HL-60/S4 treated with retinoic acid at 250 ng/mL for 4 days and 3 days (cell line): ENCODE measurements around the gene MYO3B.

ENCODE experiments used
- in situ Hi-C: fragments of 300-500 bp; cut with MboI; formaldehyde crosslinking; loops from 2 replicates; pipeline ENCODE4 v1.7.0; 2022; ENCODE audit warnings: low sequenced_read_pairs

The MYO3B gene

DNA sequence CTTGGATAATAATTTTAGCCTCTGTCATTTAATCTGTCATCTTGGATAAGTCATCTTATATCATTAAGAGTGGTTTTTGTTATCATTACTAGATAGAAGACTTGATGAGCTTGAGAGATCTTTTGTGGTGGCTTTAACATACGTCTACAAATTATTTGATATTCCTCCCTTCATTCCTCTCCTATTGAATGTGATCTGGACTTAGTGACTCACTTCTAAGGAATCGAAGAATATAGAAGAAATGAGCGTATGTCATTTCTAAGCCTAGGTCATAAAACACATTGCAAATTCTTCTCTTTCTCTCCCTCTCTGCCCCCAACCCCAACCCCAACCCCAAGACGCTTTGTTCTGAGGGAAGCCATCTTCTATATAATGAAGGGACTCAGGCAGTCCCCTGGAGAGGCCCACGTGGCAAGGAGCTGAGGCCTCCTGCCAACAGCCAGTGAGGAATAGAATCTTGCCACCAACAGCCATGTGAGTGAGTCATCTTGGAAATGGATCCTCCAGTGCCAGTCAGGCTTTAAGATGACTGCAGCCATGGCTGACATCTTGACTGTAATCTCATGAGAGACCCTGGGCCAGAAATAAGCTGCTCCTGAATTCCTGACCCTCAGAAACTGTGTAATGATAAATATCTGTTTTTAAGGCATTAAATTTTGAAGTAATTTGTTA is 315.6 kb downstream of the MYO3B start:
- in situ Hi-C loops, result no loop called here

DNA sequence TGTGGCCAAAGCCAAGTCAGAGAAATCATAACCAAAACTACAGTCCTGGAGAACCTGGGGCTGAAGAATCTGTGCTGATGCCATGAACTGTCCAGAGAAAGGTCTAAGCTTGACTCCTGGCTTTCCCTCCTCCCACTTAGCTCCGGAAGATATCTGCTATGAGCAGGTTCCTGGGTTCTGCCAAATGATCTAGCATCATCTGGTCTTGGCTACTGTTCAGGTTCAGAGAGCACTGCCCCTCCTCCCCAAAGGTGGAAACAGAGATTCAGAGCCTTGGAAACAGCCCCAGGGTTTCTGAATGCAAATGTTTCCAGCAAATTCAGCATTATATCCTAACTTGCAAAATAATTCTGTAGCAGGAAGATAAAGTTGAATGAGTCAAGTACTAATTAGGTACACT is 317.9 kb downstream of the MYO3B start:
- in situ Hi-C loops, result no loop called here

DNA sequence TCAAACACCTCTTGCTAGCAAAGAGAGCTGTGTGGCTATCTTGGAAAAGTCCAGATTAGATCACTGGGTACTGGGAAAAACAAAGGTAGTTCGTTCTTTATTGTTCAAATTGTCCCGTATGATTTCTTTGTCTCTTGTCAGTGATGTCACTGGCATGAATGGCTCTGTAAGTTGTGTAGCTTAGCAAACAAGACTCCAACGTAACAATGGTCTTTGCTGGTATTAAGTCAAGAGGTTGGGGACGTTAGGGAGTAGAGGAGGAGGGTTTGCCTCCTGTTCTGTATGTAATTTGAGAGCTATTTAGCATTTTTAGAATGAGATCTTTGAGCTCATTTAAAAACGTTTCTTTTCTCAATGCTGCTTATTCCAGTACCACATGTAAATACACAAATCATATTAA is 320.7 kb downstream of the MYO3B start:
- in situ Hi-C loops, result no loop called here

DNA sequence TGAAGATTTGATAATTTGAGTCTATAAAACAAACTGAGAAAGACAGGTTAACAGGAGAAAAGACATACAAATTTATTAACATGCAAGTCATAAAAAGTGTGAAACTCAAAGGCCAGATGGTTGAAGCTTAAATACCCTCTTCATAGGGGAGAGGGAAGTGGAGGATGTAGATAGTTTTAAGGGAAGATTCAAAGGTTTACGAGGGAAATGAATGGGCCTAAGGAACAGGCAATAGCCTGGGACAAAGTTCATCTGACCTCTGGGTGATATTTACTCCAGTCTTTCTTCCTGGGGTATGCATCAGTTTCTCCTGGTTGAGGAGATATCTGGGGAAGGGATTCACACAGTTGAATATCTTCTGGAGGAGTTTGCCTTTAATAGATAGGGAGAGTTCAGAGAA is 322.2 kb downstream of the MYO3B start:
- in situ Hi-C loops, result no loop called here

DNA sequence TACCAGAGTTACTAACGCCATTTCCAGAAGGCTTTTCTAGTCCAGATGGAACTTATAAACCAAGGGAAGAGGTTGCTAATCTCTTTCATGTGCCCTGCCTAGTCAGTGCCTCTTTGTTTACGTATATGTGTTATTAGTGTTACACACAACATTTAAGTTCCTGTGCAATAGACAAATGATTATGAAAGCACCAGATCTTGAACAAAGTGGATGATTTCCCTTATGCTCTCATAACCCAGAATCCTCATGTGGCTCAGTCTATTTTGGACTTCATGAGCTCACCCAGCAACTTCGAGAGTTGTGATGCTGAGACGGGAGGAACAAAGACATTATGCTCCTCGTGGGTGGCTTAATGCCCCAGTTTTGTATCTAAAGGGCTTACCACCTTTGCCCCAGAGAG is 322.8 kb downstream of the MYO3B start:
- in situ Hi-C loops, result no loop called here

DNA sequence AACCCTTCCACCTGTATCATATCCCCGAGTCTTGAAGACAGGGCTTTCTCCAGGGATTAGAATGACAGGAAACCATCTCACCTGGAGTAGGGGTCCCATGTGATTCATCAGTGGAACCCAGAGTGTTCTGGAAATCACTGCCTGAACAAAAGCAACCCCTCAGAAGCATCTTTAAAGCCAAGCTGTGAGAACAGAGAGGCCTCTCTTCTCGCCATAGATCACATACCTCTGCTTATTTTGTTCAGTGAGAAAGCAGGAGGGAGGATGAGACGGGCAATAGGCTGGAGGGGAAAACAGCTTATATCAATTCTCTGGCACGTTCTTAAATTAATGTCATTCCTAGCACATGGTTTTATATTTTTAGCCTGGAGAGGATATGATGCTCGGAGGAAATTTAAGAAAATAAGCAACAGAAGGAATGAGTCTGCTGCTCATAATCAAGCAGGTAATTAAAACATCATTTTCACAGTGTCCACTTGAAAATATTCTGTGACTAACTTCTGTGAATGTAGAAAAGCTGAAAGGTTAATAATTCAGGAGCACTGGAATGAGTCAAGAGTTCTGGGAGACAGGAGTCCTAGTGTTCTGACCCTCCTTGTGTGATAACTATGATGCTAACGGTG is 323.6 kb downstream of the MYO3B start:
- in situ Hi-C loops, result no loop called here

DNA sequence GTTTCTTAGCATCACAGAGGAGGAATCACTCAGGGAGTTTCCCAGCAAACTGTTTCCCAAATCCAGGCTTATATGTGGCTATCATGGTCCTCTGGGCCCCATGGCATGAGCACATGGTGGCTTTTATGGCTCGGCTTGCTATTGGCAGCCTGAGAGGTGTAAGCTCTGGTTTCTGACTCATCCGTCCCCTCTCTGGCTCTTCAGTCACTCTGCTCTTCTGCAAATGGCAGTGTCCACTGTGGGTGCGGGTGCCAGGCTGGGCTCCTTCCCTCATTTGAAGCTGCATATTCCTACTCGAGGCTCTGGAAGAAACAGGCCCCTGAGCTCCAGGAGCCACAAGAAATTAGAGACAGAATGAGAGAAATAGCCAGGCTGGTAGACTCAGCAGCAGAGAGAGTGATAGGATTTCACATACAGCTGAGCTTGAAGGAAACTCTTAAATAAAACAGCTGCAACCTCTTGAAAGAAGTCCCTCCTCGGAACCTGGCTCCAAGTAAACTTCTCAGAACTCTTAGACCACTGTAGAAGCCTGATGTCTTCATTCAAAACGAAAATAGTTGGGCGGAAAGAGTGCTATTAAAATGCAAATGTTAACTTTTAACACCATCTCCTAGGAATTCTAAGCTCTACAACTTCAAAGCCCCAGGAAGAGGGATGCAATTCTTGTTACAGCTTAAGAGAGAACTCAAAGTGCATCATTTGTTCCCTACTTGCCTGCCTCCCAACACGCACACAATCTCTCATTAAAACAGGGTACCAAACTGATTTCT is 324.6 kb downstream of the MYO3B start:
- in situ Hi-C loops, result no loop called here

DNA sequence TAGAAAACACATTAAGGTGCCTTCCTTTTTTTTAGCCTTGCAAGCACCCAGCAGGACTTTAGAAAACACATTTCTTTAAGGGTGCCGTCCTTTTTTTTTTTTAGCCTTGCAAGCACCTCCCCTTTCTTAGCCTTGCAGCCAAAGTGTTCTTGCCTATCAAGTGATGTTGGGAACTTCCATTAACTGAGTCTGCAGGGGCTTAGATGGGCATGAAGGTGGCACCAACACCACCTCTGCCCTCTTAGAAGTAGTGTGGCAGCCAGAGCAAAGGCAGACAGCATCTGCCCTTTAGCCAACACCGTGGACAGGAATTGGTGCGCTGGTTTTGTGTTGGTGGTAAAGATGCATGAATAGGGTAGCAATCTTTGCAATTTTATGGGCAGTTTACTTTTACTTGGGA is 325.6 kb downstream of the MYO3B start:
- in situ Hi-C loops, result no loop called here

DNA sequence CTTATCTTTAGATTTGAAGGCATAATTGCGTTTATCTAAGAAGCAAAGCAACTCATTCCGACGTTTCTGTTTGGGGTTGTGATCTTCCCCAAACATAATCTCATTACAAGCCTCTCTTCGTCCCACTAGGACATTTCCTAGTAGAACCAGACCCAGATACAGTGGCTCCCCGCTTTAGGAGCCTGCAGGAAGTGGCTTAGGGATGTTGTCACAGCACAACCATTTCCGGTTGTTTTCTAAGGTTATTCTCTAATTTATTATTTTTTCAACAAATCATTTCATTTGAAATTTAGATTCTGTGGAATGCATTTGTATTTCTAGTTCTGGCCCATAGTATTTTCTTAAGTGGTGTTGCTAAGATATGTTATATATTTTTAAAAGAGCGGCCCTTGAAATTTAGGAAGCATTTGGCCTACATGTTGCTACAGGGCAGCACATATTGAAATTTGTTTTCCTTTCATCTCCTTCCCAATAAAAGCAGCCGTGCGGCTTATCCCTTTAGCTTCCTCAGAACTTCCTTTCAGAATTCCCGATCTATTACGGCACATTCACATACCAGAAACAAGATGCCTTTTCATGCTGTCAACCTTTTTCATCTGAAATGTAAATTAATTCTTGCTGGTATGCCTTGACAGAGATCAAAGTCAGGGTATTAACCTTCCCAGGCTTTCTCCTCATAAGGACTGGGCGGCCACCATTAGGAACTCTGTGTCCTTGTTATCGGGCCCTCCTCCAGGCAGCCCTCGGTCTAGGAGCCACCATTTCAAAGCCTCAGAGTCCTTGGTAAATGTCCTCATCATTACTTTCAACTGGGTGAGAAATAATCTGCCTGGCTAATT is 326.2 kb downstream of the MYO3B start:
- in situ Hi-C loops, result no loop called here

DNA sequence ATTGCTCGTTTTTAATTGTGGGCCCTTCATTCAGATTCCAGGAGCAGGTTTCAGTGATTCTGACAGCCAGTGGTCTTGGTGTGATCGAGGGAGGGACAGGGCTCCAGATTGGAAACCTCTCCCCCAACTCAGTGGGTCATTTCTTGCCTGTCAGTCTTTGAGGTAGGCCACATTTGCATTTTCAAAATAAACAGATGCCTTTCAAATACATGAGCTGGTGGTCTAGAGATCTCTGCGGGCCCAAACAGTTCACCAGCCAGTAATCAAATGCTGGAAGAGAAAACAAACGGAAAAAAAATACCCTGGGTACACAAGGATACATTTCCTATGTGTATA is 326.8 kb downstream of the MYO3B start:
- in situ Hi-C loops, result no loop called here

DNA sequence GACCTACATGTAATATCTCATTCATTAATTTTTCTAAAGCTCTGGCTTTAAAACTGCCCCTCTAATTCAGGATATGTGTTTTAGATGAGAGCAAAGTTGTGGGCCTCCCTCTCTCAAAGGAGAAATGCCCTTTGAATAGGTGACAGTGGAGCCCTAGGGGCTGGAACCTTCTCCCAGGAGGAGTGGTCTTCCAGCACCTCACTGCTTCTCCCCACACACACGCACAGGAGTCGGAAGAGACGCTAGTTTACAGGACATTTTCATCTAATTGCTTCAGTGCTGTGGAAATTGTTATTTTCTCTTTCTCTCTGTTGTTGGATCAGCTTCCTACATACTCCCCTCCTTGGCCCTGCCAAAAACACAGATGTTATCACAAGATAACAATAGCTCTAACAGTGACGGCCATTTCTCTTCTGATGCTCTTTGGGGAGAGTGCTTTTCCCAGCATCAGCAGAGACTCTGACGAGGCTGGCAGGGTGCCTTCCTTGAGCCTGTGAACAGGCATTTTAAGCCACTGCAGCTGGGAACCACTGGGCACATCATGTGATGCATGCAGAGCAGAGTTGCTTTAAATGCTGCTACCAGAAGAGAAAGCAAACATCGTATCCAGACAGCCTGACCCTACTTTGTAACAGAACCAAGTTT is 327.8 kb downstream of the MYO3B start:
- in situ Hi-C loops, result no loop called here

DNA sequence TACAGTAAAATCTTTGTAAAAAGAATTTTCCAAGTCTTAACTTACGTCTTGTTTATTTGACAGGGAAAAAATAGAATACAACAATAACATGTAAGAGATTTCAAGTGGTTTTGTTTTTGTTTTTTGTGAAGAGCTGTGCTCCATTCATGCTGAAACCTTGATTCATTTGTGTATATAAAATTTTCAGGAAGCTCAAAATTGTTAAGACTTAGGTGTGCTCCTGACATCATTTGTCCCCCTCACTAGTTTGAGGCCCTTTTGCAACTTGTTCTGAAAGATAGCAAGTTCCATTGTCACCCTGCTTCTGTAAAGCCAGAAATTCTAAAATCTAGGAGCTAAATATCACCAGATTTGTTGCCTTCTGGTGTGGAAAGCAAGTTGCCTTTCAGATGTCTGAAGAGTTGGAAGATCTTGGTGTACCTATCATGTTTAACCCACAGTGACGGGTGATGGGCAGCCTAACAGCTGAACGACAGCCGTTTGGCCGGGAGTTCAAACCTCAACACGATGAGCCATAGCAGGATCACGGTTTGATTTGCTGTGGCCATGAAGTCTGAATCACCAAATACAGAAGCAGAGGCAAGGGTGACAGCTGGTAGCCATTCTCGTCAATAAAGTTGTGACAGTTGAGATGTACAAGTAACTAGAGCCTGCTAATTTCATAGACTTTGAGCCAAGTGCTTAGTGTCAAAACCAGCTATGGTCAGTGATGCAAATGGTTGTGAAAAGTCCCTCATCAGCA is 331.7 kb downstream of the MYO3B start:
- in situ Hi-C loops, result no loop called here

DNA sequence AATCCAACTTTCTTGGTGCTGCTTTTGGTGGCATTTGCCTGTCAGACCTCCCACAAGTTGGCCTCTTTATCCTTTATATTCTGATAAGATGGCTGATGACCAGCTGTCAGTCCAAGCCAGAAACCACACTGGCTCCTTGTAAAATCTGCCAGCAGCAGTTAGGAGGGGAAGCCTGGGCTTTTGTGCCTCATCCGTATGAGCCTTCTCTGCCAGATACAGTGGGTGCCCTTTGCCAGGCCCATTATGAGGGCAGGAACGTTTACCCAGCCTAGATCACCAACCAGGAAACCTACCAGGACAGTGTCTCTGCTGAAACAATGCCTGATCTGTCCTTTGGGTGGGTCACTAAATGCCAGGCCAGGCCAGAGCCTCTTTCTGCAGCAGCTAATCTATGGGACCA is 334.3 kb downstream of the MYO3B start:
- in situ Hi-C loops, result no loop called here

DNA sequence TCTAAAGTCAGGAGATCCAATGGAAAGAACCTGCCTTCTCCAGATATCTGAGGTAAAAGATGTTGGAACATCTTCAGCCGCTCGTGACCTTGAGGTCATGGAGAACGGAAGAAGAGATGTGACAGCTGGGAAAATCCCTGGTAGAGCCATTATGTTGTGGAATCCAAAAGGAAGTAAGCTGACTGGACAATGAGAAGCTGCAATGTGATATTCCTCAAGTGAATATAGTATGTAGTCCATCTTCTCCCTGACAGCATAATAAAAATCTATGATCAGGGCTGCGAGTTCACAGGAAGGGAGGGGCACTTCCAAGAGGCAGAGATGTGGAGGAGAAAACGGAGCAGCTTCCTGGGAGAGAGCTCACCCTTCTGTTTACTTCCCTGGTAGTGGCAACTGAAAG is 336.2 kb downstream of the MYO3B start:
- in situ Hi-C loops, result no loop called here

DNA sequence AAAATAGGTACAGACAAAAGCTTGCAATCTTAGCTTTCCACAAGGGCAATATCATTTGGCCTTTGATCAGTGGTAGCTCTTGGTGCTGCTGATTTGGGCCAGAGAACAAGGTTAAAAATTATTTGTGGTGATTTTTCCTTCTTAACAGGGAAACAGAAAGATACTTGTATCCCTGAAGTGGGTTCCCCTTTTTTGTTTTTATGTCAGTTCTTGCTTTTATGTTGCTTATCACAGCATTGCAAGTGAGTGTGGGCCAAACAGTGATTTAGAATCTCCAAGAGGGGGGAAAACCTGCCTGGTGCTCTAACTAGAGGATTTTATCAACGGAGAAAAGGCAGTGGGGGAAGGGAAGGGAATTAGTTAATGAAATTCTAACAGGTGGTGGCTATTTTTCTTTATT is 339.6 kb downstream of the MYO3B start:
- in situ Hi-C loops, result no loop called here

DNA sequence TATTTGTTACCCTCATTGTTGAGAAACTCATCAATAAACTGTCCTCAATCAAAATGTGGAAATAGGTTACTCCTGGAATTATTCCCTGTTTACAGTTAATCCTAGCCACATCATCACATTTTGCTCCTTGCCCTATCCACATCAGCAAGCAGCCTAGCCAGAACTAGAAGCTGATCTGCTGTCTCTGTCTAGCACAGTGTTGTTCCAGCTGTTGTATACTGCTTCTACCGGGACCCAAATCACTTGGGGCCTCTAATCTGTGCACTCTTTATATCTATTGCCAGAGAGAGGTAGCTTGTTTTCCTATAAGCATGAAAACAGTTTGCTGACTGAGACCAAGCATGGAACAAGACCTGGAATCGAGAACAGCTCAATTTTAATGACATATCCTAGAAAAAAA is 341.0 kb downstream of the MYO3B start:
- in situ Hi-C loops, result no loop called here

DNA sequence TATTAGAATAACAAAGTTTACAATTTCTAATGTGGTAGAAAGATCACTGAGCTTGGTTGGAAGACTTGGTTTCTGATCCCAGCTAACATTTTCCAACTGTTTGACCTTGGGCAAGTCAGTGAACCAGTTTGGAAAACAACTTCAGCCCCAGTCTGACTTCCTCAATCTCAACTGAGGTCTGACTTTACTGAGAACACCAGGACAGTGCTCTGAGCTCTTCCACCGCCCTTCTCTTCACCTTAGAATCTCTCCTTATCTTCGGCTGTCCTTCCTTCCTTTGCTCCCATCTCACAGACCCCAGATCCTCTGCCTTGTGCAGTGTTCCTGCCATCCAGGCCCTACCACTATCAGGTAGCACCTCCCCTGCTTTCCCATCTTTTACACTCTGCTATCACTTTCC is 343.4 kb downstream of the MYO3B start:
- in situ Hi-C loops, result no loop called here

DNA sequence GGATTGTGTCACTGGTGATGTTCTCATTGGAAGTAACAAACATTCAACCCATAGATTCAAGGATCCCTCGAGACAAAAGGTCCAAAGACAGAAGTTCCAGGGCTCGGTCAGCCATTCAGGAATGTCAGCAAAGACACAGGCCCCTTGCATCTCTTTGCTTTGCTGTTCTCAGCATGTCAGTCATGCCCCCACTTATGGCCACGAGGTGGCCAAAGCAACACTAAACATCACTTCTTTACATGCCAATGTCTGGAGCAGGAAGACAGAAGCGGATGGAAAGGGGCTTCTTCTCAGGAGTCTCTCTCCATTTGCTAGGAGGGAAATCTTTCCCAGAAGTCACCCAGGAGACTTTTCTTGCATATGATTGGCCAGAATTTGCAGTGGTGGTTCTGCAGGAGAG is 345.6 kb downstream of the MYO3B start:
- in situ Hi-C loops, result no loop called here

DNA sequence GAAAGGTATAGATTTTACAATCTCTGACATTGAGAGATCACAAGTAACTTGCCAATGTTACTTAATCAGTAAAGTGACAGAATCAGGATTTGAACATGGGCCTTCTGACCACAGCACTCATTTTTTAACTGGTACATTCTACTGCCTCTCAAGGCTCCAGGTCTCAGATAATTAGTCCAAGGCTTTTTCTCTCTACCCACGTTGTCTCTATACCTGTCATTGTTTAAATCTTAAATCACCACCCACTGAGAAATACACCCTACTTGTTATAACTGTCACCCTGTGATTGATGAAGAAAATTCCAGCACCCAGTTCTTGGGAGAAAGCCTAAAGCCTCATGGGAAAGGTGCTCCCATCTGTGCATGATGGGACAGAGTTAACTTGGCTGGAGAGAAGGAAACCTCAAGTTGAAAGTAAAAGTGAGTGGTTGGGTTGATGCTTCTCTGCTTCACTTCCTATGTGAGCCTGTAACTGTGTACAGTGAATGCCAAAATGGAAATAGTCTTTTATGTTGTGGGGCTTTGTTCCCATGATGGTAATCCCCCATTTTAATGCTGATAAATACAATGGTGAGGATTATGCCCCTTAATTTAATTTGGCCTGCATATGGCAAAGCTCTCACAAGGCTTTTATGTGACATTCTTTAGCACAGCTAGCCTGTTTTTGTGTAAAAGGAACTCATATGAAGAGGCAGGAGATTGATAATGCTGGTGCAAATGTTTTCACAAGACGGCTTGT is 347.1 kb downstream of the MYO3B start:
- in situ Hi-C loops, result no loop called here

DNA sequence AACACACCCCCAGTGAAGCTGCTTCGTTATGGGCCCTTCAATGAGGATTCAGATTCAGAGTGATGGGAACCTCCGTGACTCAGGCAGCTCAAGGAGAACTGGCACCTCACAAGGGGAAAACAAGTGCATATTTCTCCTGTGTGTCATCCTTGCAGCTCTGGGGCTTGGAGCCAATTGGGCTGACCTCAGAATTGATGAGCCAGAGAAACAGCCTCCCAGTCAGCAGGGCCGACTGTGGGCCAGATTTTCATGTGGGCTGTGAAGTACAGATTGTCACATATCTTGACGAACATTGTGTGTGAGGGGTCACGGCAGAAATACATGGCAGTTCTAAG is 347.6 kb downstream of the MYO3B start:
- in situ Hi-C loops, result no loop called here
